GM18873 (cell line): ENCODE measurements around the gene RHOF.
"Not testable (repeated sequence)": the region's sequence is repeated elsewhere in the genome, so short reads cannot be mapped to it uniquely, and the experiment has no call there.

ENCODE experiments used
- ATAC-seq: cut with Tn5 transposase; IDR thresholded peaks from one replicate; pipeline ENCODE4 v1.9.1; 2021; ENCODE audit warnings: mild to moderate bottlenecking, moderate library complexity, moderate number of reproducible peaks; ENCODE audit not compliant: unreplicated experiment, low FRiP score

The RHOF gene

GRCh38 chr12:121778567-121779421, 14.7 kb downstream of the RHOF start:
- ATAC-seq, result no peak

- ATAC-seq, result no peak
Observed at GRCh38 chr12:121776190-121777098, 17.0 kb downstream of the RHOF start.

GRCh38 chr12:121775501-121775900, 18.0 kb downstream of the RHOF start:
- no peak for ATAC-seq

GRCh38 chr12:121774968-121775474, 18.5 kb downstream of the RHOF start:
- no peak for ATAC-seq

- no peak for ATAC-seq
Observed at GRCh38 chr12:121773011-121773777, 20.3 kb downstream of the RHOF start.

GRCh38 chr12:121770813-121771625, 22.5 kb downstream of the RHOF start:
- no peak for ATAC-seq

- ATAC-seq, result no peak
Observed at GRCh38 chr12:121770388-121770787, 23.1 kb downstream of the RHOF start.

GRCh38 chr12:121769831-121770301, 23.6 kb downstream of the RHOF start:
- no peak for ATAC-seq

GRCh38 chr12:121769297-121769830, 24.1 kb downstream of the RHOF start:
- no peak for ATAC-seq

- no peak for ATAC-seq
Observed at GRCh38 chr12:121767525-121768016, 25.9 kb downstream of the RHOF start.

- no peak for ATAC-seq
Observed at GRCh38 chr12:121766290-121767039, 27.0 kb downstream of the RHOF start.

- no peak for ATAC-seq
Observed at GRCh38 chr12:121765573-121765972, 27.9 kb downstream of the RHOF start.

GRCh38 chr12:121764808-121765207, 28.7 kb downstream of the RHOF start:
- ATAC-seq, result no peak

- no peak for ATAC-seq
Observed at GRCh38 chr12:121762269-121762668, 31.2 kb downstream of the RHOF start.

GRCh38 chr12:121758536-121758935, 35.0 kb downstream of the RHOF start:
- not testable (repeated sequence) for ATAC-seq

GRCh38 chr12:121755591-121755990, 37.9 kb downstream of the RHOF start:
- no peak for ATAC-seq

- no peak for ATAC-seq
Observed at GRCh38 chr12:121754836-121755235, 38.7 kb downstream of the RHOF start.

- no peak for ATAC-seq
Observed at GRCh38 chr12:121753844-121754264, 39.6 kb downstream of the RHOF start.
